CD4-positive, alpha-beta T cell treated with Interleukin-17A for 4 hours (primary cell): ENCODE results near the gene ABHD17C.
"Not testable (repeated sequence)": the region's sequence is repeated elsewhere in the genome, so short reads cannot be mapped to it uniquely, and the experiment has no call there.

Source experiments
- DNase-seq: peaks from one replicate; pipeline ENCODE4 v3.0.0-alpha.2; 2020; ENCODE audit warnings: mixed read lengths

The ABHD17C gene

GRCh38 chr15:80732818-80733217 lies 37.7 kb downstream of the ABHD17C start:
- DNase-seq: no peak

DNA sequence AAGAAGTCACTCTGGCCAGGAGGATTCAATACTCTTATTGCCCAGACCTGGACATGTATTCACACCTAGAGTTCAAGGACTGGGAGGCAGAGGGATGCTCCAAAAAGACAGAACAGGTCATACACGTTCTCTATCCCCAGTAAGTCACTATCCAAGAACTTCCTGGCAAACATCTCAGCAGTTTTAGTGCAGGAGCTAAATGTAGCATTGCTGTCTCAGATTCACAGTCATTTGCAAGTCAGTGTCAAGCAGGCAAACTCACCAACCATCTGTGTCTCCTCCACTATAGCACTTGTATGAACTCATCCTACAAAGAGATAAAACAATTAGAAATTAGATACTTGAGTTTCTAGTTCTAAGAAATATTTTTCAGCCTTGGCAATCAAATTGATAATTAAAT lies 38.4 kb downstream of the ABHD17C start:
- no peak for DNase-seq

- no peak for DNase-seq
Observed at GRCh38 chr15:80735344-80735743, 40.2 kb downstream of the ABHD17C start.

- no peak for DNase-seq
Observed at GRCh38 chr15:80736560-80736959, 41.5 kb downstream of the ABHD17C start.

DNA sequence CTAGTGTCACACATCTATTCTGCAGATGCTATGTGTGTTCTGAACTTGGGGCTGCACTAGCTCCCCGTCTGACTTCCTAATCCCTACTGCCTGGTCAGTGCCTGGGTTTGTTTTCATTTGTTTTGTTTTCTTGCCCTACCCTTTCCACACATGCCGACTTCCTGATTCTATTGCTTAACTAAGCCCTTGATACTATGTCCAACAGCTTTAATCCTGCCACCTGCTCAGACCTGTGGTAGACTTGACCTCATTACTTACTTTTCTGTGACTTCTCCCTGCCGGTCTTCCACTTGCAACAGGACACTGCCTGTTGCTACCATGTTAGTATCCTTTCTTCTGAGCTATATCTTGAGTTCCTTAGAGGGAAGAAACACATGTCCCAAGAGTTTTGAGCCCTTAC lies 44.8 kb downstream of the ABHD17C start:
- DNase-seq: no peak

- no peak for DNase-seq
Observed at GRCh38 chr15:80742081-80742480, 47.0 kb downstream of the ABHD17C start.

DNA sequence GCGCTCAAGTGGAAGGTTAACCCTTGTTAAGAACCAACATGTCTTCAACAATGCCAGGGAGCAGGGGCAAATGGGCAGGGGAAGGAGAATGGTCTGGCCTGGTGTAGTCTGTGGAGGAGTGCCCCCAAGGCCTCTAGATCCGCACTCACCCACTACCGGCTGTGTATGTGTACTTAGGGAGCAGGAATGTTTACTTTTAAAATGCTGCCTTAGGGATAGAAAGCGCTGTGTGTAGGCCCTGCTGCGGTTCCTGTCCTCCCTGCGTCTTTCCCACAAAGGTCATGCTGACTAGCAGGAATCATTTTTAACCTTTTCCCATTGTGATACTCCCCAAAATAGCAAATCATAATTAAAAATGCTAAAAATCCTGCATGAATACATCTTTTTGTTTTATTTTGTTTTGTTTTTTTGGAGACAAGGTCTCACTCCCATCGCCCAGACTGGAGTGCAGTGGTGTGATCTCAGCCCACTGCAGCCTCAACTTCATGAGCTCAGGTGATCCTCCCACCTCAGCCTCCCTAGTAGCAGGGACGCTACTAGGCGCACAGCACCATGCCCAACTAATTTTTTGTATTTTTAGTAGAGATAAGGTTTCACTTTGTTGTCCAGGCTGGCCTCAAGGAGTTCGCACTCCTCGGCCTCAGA lies 48.2 kb downstream of the ABHD17C start:
- DNase-seq: no peak

GRCh38 chr15:80744415-80744814 lies 49.3 kb downstream of the ABHD17C start:
- DNase-seq: no peak

- no peak for DNase-seq
Observed at GRCh38 chr15:80744826-80745225, 49.7 kb downstream of the ABHD17C start.

DNA sequence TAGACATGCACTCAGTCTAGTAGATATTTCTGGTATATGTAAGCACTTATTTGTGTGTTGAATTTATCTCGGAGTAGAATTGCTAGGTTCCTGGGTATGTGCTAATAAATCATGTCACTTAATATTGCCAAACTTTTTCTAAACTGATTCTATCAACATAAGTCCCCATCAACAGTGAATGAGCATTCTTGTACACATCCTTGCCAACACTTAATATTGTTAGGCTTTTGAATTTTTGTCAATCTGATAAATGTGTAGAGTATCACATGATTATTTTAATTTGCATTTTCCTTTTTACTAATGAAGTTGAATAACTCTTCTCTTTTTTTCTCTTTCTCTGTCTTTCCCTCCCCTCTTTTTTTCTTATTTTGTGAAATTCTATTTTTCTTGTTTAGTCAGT lies 50.8 kb downstream of the ABHD17C start:
- no peak for DNase-seq

DNA sequence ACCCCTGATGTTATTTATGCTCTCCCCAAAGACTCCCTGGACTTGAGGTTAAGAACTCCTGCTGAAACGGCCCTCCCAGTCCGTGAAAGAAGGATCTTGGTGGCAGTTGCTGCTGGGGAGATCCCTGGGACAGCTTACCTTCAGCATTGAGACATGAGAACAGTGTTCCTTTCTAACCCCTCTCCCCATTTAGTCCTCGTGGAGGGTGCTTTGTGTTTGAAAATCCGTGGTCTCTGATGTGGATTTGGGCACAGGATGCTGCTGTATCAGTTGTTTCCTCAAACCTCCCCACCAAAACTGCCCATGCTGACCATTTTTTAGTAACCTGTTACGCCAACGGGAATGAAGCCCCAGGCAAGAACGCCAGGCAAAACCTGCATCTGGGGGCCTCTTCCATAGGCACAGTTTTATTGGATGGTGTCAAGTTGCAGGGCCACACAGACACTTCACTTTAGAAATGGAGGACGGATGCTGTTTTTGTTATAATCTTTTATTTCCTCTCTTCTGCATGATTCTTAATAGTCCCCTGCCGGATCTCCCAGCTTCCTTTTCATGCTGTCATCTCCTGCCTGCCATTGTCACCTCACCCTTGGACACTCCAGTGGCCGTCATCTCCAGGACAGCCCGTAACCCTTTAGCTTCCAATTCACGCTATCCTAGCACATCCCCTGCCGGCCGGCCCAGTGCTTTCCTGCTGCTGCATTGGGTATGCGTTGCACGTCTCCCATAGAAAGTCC lies 52.4 kb downstream of the ABHD17C start:
- DNase-seq: no peak

GRCh38 chr15:80749589-80749988 lies 54.5 kb downstream of the ABHD17C start:
- DNase-seq: no peak

DNA sequence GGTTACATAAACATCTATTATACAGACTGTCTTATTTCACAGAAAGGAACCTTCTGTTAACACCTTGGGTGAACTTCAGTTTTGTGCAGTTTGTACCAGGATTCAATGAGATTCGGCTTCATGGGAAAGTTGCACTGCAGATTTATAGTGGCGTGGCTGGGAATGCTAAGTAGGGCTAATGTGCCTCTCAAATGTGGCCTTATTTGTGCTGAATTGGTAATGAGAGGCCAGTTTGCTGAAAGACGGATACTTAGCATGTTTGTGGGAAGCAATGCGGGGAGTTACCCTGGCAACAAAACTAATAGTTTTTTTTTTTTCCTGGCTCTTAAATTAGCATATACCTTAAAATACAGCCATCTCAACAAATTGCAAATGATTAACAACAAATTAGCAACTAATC lies 55.5 kb downstream of the ABHD17C start:
- no peak for DNase-seq

- DNase-seq: no peak
Observed at GRCh38 chr15:80752204-80752603, 57.1 kb downstream of the ABHD17C start.

GRCh38 chr15:80753161-80753560 lies 58.1 kb downstream of the ABHD17C start:
- no peak for DNase-seq

GRCh38 chr15:80754014-80754413 lies 58.9 kb downstream of the ABHD17C start:
- no peak for DNase-seq

GRCh38 chr15:80755885-80756284 lies 60.8 kb downstream of the ABHD17C start:
- no peak for DNase-seq

DNA sequence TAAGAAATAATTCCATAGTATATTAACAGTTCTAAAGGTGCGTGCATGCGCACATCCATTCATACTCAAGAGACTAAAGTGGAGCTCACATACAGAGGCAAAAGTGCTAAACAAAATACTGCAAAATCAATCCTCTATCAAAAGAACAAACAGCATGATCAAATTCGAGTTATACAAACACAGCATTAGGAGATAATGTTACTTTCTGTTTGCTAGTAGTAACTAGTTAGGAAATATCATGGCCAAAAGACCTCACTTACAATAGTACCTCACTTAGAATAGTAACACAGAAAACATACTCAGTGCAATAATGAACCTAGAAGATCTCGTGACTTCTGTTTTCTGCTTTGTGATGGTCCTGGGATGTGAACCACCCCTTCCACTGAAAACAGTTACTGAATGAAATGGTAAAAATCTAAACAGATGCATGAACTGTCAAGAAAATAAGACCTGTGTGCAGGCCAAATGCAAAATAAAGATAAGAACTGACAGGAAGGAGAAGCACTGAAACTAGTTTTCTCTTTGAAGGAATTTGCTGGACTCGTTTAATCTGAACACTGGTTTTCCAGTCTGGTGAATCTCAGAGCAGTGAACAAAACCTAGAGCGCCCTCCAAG lies 63.1 kb downstream of the ABHD17C start:
- DNase-seq: no peak

- DNase-seq: no peak
Observed at GRCh38 chr15:80760960-80761359, 65.8 kb downstream of the ABHD17C start.

- DNase-seq: no peak
Observed at GRCh38 chr15:80761754-80762153, 66.6 kb downstream of the ABHD17C start.

- DNase-seq: not testable (repeated sequence)
Observed at GRCh38 chr15:80763235-80763634, 68.1 kb downstream of the ABHD17C start.

- no peak for DNase-seq
Observed at GRCh38 chr15:80764535-80764934, 69.4 kb downstream of the ABHD17C start.

DNA sequence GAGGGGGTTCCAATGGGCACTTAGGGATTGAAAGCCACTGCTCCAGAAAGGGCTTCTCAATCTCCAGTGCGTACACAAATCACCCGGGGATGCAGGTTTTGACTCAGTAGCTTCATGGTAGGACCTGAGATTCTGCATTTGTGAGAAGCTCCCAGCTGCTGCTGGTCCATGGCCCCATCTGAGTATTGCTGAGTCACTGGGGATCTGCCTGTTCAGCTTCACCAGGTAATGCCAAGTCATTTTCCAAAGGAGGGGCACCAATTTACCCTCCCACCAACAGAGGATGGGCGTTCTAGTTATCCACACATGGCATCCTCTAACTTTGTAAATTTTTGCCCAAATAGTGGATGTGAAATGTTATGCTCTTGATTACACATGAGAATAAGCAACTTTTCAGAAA lies 71.2 kb downstream of the ABHD17C start:
- DNase-seq: no peak

DNA sequence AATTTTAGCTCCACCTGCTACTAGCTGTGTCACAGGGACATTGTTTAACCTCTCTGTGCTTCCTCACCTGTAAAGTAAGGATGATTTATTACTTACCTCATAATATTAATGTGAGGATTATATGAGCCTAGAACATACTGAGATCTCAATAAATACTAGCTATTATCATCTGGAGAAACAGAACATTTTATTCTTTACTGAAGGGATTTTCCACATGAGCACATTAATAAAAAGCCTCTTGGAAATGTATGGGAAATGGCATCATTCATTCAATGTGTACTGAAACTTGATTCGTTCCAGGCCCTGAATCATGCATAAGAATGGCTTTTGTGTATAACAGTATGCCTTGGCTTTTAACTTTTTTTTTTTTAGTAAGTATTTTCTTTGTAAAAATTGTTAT lies 73.0 kb downstream of the ABHD17C start:
- DNase-seq: no peak
